Gastroesophageal sphincter (tissue), 3 donors: ENCODE results near the gene ACTN4.

Experiments used
- POLR2A ChIP-seq, 2 donors: fragments of 450-650 bp; IDR thresholded peaks; one replicate each; pipeline ENCODE4 v1.6.1; 2017; ENCODE audit warnings: antibody characterized with exemption in 2 of 2, mild to moderate bottlenecking in 2 of 2, moderate library complexity in 1 of 2
- POLR2AphosphoS5 ChIP-seq: sonication (generic); formaldehyde crosslinking; IDR thresholded peaks from one replicate; pipeline ENCODE4 v1.6.1; 2017; ENCODE audit warnings: antibody characterized with exemption
- TF ChIP-seq, protein P1 (sequence below), 4 experiments: fragments of 200-600 bp in 2 of 4; fragments of 450-650 bp in 2 of 4; sonication (generic) in 1 of 4; IDR thresholded peaks; one replicate each; pipeline ENCODE4 v1.5.1; 2017 to 2019; ENCODE audit warnings: antibody characterized with exemption in 4 of 4, mild to moderate bottlenecking in 2 of 4, moderate library complexity in 2 of 4

DNA sequence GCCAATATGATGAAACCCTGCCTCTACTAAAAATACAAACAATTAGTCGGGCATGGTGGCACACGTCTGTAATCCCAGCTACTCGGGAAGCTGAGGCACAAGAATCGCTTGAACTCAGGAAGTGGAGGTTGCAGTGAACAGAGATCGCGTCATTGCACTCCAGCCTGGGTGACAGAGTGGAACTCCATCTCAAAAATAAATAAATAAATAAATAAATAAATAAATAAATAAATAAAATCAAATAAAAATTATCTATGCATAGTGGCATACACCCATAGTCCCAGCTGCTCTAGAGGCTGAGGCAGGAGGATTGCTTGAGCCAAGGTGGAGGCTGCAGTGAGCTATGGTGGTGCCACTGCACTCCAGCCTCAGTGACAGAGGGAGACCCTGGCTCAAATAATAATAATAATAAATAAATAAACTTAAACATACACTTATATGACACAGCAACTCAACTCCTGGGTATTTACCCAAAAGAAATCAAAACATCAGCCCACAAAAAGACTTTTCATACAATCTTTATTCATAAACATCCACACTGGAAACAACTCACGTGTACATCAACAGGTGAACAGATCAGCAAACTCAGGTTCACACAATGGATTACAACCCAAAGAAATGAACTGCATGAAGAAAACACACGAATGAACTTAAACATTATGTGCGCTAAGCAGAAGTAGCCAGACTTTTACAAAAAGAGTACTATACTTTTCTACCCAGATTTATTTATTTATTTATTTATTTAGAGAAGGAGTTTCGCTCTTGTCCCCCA is 119.0 kb downstream of the ACTN4 start:
- TF ChIP-seq, protein P1, sequence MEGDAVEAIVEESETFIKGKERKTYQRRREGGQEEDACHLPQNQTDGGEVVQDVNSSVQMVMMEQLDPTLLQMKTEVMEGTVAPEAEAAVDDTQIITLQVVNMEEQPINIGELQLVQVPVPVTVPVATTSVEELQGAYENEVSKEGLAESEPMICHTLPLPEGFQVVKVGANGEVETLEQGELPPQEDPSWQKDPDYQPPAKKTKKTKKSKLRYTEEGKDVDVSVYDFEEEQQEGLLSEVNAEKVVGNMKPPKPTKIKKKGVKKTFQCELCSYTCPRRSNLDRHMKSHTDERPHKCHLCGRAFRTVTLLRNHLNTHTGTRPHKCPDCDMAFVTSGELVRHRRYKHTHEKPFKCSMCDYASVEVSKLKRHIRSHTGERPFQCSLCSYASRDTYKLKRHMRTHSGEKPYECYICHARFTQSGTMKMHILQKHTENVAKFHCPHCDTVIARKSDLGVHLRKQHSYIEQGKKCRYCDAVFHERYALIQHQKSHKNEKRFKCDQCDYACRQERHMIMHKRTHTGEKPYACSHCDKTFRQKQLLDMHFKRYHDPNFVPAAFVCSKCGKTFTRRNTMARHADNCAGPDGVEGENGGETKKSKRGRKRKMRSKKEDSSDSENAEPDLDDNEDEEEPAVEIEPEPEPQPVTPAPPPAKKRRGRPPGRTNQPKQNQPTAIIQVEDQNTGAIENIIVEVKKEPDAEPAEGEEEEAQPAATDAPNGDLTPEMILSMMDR (IDR thresholded peaks at IDR 0.05), result no peak
- TF ChIP-seq POLR2AphosphoS5, result no peak
- no peak for TF ChIP-seq POLR2A (IDR thresholded peaks at IDR 0.05)
